NCI-H1930 (cell line): ENCODE measurements around the gene PROSER3.

ENCODE experiments used
- DNase-seq, 2 experiments: peaks; one replicate each; lab custom pipeline; 2025; lab: John Stamatoyannopoulos, UW

The PROSER3 gene

GRCh38 chr19:35776102-35776788 lies 18.3 kb downstream of the PROSER3 start:
- no peak for DNase-seq

- no peak for DNase-seq
Measured at GRCh38 chr19:35777086-35777841, 19.3 kb downstream of the PROSER3 start.

GRCh38 chr19:35777961-35778360 lies 20.0 kb downstream of the PROSER3 start:
- DNase-seq, result no peak

GRCh38 chr19:35779033-35779432 lies 21.1 kb downstream of the PROSER3 start:
- no peak for DNase-seq

GRCh38 chr19:35780058-35780457 lies 22.1 kb downstream of the PROSER3 start:
- no peak for DNase-seq

- no peak for DNase-seq
Measured at GRCh38 chr19:35780717-35781116, 22.7 kb downstream of the PROSER3 start.

- no peak for DNase-seq
Measured at GRCh38 chr19:35781650-35782049, 23.7 kb downstream of the PROSER3 start.

GRCh38 chr19:35782589-35782988 lies 24.6 kb downstream of the PROSER3 start:
- no peak for DNase-seq

GRCh38 chr19:35783469-35784434 lies 25.8 kb downstream of the PROSER3 start:
- no peak for DNase-seq

GRCh38 chr19:35784503-35785338 lies 26.7 kb downstream of the PROSER3 start:
- no peak for DNase-seq

GRCh38 chr19:35785339-35785627 lies 27.3 kb downstream of the PROSER3 start:
- no peak for DNase-seq

GRCh38 chr19:35786299-35787160 lies 28.6 kb downstream of the PROSER3 start:
- no peak for DNase-seq

- no peak for DNase-seq
Measured at GRCh38 chr19:35787227-35787799, 29.3 kb downstream of the PROSER3 start.

GRCh38 chr19:35788205-35788960 lies 30.4 kb downstream of the PROSER3 start:
- no peak for DNase-seq

- DNase-seq, result no peak
Measured at GRCh38 chr19:35789195-35789977, 31.4 kb downstream of the PROSER3 start.

GRCh38 chr19:35789978-35790944 lies 32.3 kb downstream of the PROSER3 start:
- no peak for DNase-seq

- DNase-seq, result no peak
Measured at GRCh38 chr19:35790981-35791813, 33.2 kb downstream of the PROSER3 start.
